ENCODE data around the gene MYH14. TPM values are rescaled to one million over a fixed set of nuclear protein-coding genes. Genes with fewer than 3 reads are reported as not detected.
A peak's percentile ranks its signal among the peaks of the same experiment; 100 is the strongest.

MYH14 gene
- polyA plus RNA-seq, 4 donors, result 202 to 392 (median 242) TPM

- no peak overlapping the region for H3K27ac ChIP-seq (ENCODE audit: low read depth in 1 of 3, low read length in 2 of 3)
- no peaks in the 10 kb centered on the region for H3K9me3 ChIP-seq (ENCODE audit: control insufficient read depth in 2 of 2, insufficient read depth in 1 of 2, low read depth in 1 of 2, low read length in 1 of 2)
- DNase-seq (peak in 1 of 2 donors; percentile 34), FAIRE-seq (no peak)
- WGBS, 3 donors, result 52 to 75% (median 72%) methylated on average over 25 of the region's 25 CpGs
- H3K36me3 ChIP-seq (ENCODE audit: control insufficient read depth in 3 of 3, insufficient read depth in 2 of 3, low read depth in 1 of 3, low read length in 3 of 3), result peaks cover 0 to 83% (median 32%) of the 10 kb centered on the region in 3 donors
- no peak overlapping the region for H3K4me3 ChIP-seq (ENCODE audit: low read depth in 1 of 3, low read length in 3 of 3)
- H3K4me1 ChIP-seq (ENCODE audit: control insufficient read depth in 3 of 3, insufficient read depth in 2 of 3, low read depth in 1 of 3, low read length in 2 of 3), result no peaks in the 10 kb centered on the region
- no peaks in the 10 kb centered on the region for H3K27me3 ChIP-seq (ENCODE audit: control insufficient read depth in 3 of 3, insufficient read depth in 3 of 3, low read length in 3 of 3)
These were observed 55.5 kb downstream of the MYH14 start for GRCh38 chr19:50258918-50259372.

- no peak for FAIRE-seq
These were observed 58.1 kb downstream of the MYH14 start for GRCh38 chr19:50261446-50261970.

DNA sequence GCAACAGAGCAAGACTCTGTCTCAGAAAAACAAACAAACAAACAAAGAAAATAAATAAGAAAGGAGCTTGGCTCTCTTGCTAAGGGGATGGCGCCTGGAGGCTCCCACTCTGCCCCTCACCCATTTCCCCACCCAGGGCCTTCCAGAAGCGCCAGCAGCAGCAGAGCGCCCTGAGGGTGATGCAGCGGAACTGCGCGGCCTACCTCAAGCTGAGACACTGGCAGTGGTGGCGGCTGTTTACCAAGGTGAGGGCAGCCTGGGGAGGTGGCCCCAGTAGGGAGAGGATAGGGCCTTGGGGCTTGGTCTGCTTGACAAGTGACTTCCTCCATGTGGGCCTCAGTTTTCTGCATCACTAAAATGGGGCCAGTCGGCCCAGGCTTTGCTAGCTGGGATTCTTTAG, 59.8 kb downstream of the MYH14 start:
- H3K4me1 ChIP-seq (ENCODE audit: control insufficient read depth in 3 of 3, insufficient read depth in 2 of 3, low read depth in 1 of 3, low read length in 2 of 3), result no peaks in the 10 kb centered on the region
- no peak for FAIRE-seq
- no peak for DNase-seq
- H3K27ac ChIP-seq (ENCODE audit: low read depth in 1 of 3, low read length in 2 of 3), result no peak overlapping the region
- H3K27me3 ChIP-seq (ENCODE audit: control insufficient read depth in 3 of 3, insufficient read depth in 3 of 3, low read length in 3 of 3), result no peaks in the 10 kb centered on the region
- WGBS, 3 donors, result 94 to 97% (median 96%) methylated on average over 7 to 8 of the region's 8 CpGs
- H3K9me3 ChIP-seq (ENCODE audit: control insufficient read depth in 2 of 2, insufficient read depth in 1 of 2, low read depth in 1 of 2, low read length in 1 of 2), result no peaks in the 10 kb centered on the region
- H3K36me3 ChIP-seq (ENCODE audit: control insufficient read depth in 3 of 3, insufficient read depth in 2 of 3, low read depth in 1 of 3, low read length in 3 of 3), result peaks cover 5 to 88% (median 23%) of the 10 kb centered on the region in 3 donors
- H3K4me3 ChIP-seq (ENCODE audit: low read depth in 1 of 3, low read length in 3 of 3), result no peak overlapping the region

More at GRCh38 chr19:50261446-50261970, 58.1 kb downstream of the MYH14 start:
- Histone ChIP-seq H3K36me3 (ENCODE audit: control insufficient read depth in 3 of 3, insufficient read depth in 2 of 3, low read depth in 1 of 3, low read length in 3 of 3) (peaks cover 5 to 83% (median 26%) of the 10 kb centered on the region in 3 donors), H3K4me3 (ENCODE audit: low read depth in 1 of 3, low read length in 3 of 3) (no peak overlapping the region), H3K27ac (ENCODE audit: low read depth in 1 of 3, low read length in 2 of 3) (no peak overlapping the region), H3K4me1 (ENCODE audit: control insufficient read depth in 3 of 3, insufficient read depth in 2 of 3, low read depth in 1 of 3, low read length in 2 of 3) (no peaks in the 10 kb centered on the region), H3K27me3 (ENCODE audit: control insufficient read depth in 3 of 3, insufficient read depth in 3 of 3, low read length in 3 of 3) (no peaks in the 10 kb centered on the region), H3K9me3 (ENCODE audit: control insufficient read depth in 2 of 2, insufficient read depth in 1 of 2, low read depth in 1 of 2, low read length in 1 of 2) (no peaks in the 10 kb centered on the region)
- 90 to 93% (median 93%) methylated on average over 16 of the region's 16 CpGs for WGBS, 3 donors
- no peak for DNase-seq

DNA sequence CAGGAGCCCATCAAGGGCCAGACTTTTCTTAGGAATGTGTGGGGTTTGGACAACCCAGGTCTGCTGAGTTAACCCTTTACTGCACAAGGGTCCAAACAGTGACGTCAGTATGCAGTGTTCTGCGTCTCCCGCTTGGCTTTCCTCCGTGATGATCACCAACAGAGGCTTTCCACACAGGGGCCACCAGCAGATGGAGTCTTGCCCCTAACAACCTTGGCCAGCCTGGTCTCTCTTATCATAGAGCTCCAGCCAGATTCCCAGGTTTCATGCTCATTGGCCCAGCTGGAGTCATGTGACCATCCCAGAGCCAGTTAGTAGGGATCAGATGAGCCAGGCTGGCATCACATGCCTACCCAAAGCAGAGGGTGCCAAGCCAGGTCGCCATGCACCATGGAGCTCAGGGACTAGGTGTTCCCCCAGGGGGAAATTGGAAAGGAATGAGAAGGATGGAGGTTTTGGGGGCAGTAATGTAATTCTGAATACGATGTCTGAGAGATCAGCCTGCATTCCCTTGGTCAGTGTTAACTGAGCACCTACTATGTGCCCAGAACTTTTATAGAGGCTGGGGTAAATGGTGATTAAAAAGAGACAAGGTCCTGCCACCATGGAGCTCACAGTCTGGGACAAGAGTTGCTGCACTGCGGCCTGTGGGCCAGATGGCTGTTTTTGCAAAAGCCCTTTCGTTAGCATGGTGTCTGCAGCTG, 61.2 kb downstream of the MYH14 start:
- 81 to 96% (median 82%) methylated on average over 8 of the region's 8 CpGs for WGBS, 3 donors
- Histone ChIP-seq H3K4me1 (ENCODE audit: control insufficient read depth in 3 of 3, insufficient read depth in 2 of 3, low read depth in 1 of 3, low read length in 2 of 3) (no peaks in the 10 kb centered on the region), H3K9me3 (ENCODE audit: control insufficient read depth in 2 of 2, insufficient read depth in 1 of 2, low read depth in 1 of 2, low read length in 1 of 2) (no peaks in the 10 kb centered on the region), H3K36me3 (ENCODE audit: control insufficient read depth in 3 of 3, insufficient read depth in 2 of 3, low read depth in 1 of 3, low read length in 3 of 3) (peaks cover 5 to 87% (median 20%) of the 10 kb centered on the region in 3 donors), H3K27me3 (ENCODE audit: control insufficient read depth in 3 of 3, insufficient read depth in 3 of 3, low read length in 3 of 3) (no peaks in the 10 kb centered on the region), H3K27ac (ENCODE audit: low read depth in 1 of 3, low read length in 2 of 3) (no peak overlapping the region), H3K4me3 (ENCODE audit: low read depth in 1 of 3, low read length in 3 of 3) (no peak overlapping the region)
- DNase-seq (no peak), FAIRE-seq (no peak)

DNA sequence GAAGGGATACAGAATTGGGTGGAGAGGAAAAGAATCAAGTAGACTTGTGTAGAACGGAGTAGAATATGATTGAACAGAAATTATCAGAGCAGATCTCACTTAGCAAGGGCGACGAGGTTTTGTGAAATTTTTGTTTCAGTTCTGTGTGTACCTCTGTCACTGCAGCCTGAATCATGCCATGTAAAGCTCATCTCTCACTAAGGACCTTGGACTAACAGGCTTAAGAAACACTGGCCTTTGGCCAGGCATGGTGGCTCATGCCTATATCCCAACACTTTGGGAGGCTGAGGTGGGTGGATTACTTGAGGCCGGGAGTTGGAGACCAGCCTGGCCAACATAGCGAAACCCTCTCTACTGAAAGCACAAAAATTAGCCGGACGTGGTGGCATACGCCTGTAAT, 62.6 kb downstream of the MYH14 start:
- no peak for FAIRE-seq
- H3K4me3 ChIP-seq (ENCODE audit: low read depth in 1 of 3, low read length in 3 of 3), result no peak overlapping the region
- H3K9me3 ChIP-seq (ENCODE audit: control insufficient read depth in 2 of 2, insufficient read depth in 1 of 2, low read depth in 1 of 2, low read length in 1 of 2), result no peaks in the 10 kb centered on the region
- no peaks in the 10 kb centered on the region for H3K27me3 ChIP-seq (ENCODE audit: control insufficient read depth in 3 of 3, insufficient read depth in 3 of 3, low read length in 3 of 3)
- peaks cover 5 to 87% (median 17%) of the 10 kb centered on the region in 3 donors for H3K36me3 ChIP-seq (ENCODE audit: control insufficient read depth in 3 of 3, insufficient read depth in 2 of 3, low read depth in 1 of 3, low read length in 3 of 3)
- no peaks in the 10 kb centered on the region for H3K4me1 ChIP-seq (ENCODE audit: control insufficient read depth in 3 of 3, insufficient read depth in 2 of 3, low read depth in 1 of 3, low read length in 2 of 3)
- no peak overlapping the region for H3K27ac ChIP-seq (ENCODE audit: low read depth in 1 of 3, low read length in 2 of 3)
- 91 to 95% (median 92%) methylated on average over 8 of the region's 8 CpGs for WGBS, 3 donors
- peak; percentile 27 to 38 for DNase-seq

GRCh38 chr19:50266896-50267295, 63.5 kb downstream of the MYH14 start:
- no peaks in the 10 kb centered on the region for H3K9me3 ChIP-seq (ENCODE audit: control insufficient read depth in 2 of 2, insufficient read depth in 1 of 2, low read depth in 1 of 2, low read length in 1 of 2)
- no peaks in the 10 kb centered on the region for H3K27me3 ChIP-seq (ENCODE audit: control insufficient read depth in 3 of 3, insufficient read depth in 3 of 3, low read length in 3 of 3)
- no peaks in the 10 kb centered on the region for H3K4me1 ChIP-seq (ENCODE audit: control insufficient read depth in 3 of 3, insufficient read depth in 2 of 3, low read depth in 1 of 3, low read length in 2 of 3)
- no peak overlapping the region for H3K27ac ChIP-seq (ENCODE audit: low read depth in 1 of 3, low read length in 2 of 3)
- WGBS, 3 donors, result 30 to 65% (median 50%) methylated on average over 18 to 20 of the region's 20 CpGs
- DNase-seq (peak; percentile 25 to 53), FAIRE-seq (no peak)
- H3K4me3 ChIP-seq (ENCODE audit: low read depth in 1 of 3, low read length in 3 of 3), result no peak overlapping the region
- peaks cover 5 to 90% (median 19%) of the 10 kb centered on the region in 3 donors for H3K36me3 ChIP-seq (ENCODE audit: control insufficient read depth in 3 of 3, insufficient read depth in 2 of 3, low read depth in 1 of 3, low read length in 3 of 3)

DNA sequence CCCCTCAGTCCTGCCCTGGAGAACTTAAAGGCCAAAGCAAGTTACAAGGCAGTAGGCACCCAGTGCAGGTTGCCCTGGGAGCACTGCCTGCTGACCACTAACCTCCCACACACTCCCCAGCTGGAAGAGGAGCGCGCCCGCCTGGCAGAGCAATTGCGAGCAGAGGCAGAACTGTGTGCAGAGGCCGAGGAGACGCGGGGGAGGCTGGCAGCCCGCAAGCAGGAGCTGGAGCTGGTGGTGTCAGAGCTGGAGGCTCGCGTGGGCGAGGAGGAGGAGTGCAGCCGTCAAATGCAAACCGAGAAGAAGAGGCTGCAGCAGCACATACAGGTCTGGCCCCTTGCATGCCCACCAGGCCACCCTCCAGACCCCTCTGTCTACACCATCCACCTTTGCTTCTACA, 64.6 kb downstream of the MYH14 start:
- no peaks in the 10 kb centered on the region for H3K27me3 ChIP-seq (ENCODE audit: control insufficient read depth in 3 of 3, insufficient read depth in 3 of 3, low read length in 3 of 3)
- H3K9me3 ChIP-seq (ENCODE audit: control insufficient read depth in 2 of 2, insufficient read depth in 1 of 2, low read depth in 1 of 2, low read length in 1 of 2), result no peaks in the 10 kb centered on the region
- DNase-seq, result no peak
- H3K36me3 ChIP-seq (ENCODE audit: control insufficient read depth in 3 of 3, insufficient read depth in 2 of 3, low read depth in 1 of 3, low read length in 3 of 3), result peaks cover 5 to 90% (median 19%) of the 10 kb centered on the region in 3 donors
- FAIRE-seq, result no peak
- 86 to 91% (median 88%) methylated on average over 13 of the region's 13 CpGs for WGBS, 3 donors
- no peaks in the 10 kb centered on the region for H3K4me1 ChIP-seq (ENCODE audit: control insufficient read depth in 3 of 3, insufficient read depth in 2 of 3, low read depth in 1 of 3, low read length in 2 of 3)
- H3K27ac ChIP-seq (ENCODE audit: low read depth in 1 of 3, low read length in 2 of 3), result no peak overlapping the region
- no peak overlapping the region for H3K4me3 ChIP-seq (ENCODE audit: low read depth in 1 of 3, low read length in 3 of 3)

GRCh38 chr19:50268501-50268900, 65.1 kb downstream of the MYH14 start:
- Histone ChIP-seq H3K4me1 (ENCODE audit: control insufficient read depth in 3 of 3, insufficient read depth in 2 of 3, low read depth in 1 of 3, low read length in 2 of 3) (no peaks in the 10 kb centered on the region), H3K36me3 (ENCODE audit: control insufficient read depth in 3 of 3, insufficient read depth in 2 of 3, low read depth in 1 of 3, low read length in 3 of 3) (peaks cover 5 to 86% (median 17%) of the 10 kb centered on the region in 3 donors), H3K27ac (ENCODE audit: low read depth in 1 of 3, low read length in 2 of 3) (no peak overlapping the region), H3K9me3 (ENCODE audit: control insufficient read depth in 2 of 2, insufficient read depth in 1 of 2, low read depth in 1 of 2, low read length in 1 of 2) (no peaks in the 10 kb centered on the region), H3K4me3 (ENCODE audit: low read depth in 1 of 3, low read length in 3 of 3) (no peak overlapping the region), H3K27me3 (ENCODE audit: control insufficient read depth in 3 of 3, insufficient read depth in 3 of 3, low read length in 3 of 3) (no peaks in the 10 kb centered on the region)
- FAIRE-seq, result no peak
- 94 to 97% (median 96%) methylated on average over 5 of the region's 5 CpGs for WGBS, 3 donors
- DNase-seq, result no peak
